Nephron (organoid): ENCODE data around the gene RNASEH2B.

Experiments used
- H3K27ac Mint-ChIP-seq, 3 experiments: 2 replicates each; pipeline ENCODE4 v1.8.0; 2020; ENCODE audit warnings: mixed read lengths in 3 of 3, mild to moderate bottlenecking in 2 of 3, moderate library complexity in 1 of 3
- H3K27me3 Mint-ChIP-seq: 2 replicates; pipeline ENCODE4 v1.8.0; 2021; ENCODE audit warnings: low read depth, mild to moderate bottlenecking, moderate library complexity, mixed read lengths
- H3K36me3 Mint-ChIP-seq: 2 replicates; pipeline ENCODE4 v1.8.0; 2020; ENCODE audit warnings: low read depth, mixed read lengths
- H3K4me1 Mint-ChIP-seq: 2 replicates; pipeline ENCODE4 v1.8.0; 2020; ENCODE audit warnings: mixed read lengths
- H3K4me3 Mint-ChIP-seq, 3 experiments: 2 replicates each; pipeline ENCODE4 v1.8.0; 2020; ENCODE audit warnings: mild to moderate bottlenecking in 3 of 3, mixed read lengths in 3 of 3, moderate library complexity in 2 of 3
- H3K9me3 Mint-ChIP-seq: 2 replicates; pipeline ENCODE4 v1.8.0; 2020; ENCODE audit warnings: mixed read lengths
- TF ChIP-seq, protein P1 (sequence below), 3 experiments: fragments of 200-600 bp; sonication (generic); IDR thresholded peaks; one replicate each; pipeline ENCODE4 v1.5.0; 2021; ENCODE audit warnings: antibody characterized with exemption in 3 of 3; ENCODE audit not compliant: unreplicated experiment in 3 of 3

The RNASEH2B gene

DNA sequence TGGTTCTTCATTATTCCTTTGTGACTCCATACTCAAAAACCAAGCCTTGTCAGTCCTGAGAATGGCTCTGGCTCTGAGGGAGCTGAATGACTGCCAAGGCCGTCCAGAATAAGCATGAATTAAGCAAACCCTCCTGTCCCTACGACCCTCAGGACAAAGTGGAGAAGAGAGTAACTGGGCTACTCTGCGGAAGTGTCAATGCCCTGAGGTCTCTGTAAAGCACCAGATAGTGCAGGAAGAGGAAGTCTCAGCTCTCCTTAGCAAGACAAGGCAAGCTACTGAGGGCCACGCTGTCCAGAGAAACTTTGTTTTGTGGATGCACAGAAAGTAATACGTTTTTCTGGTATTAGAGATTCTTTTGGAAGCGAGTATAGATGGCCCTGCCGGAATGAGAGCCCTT lies 94.1 kb downstream of the RNASEH2B start:
- TF ChIP-seq, protein P1, sequence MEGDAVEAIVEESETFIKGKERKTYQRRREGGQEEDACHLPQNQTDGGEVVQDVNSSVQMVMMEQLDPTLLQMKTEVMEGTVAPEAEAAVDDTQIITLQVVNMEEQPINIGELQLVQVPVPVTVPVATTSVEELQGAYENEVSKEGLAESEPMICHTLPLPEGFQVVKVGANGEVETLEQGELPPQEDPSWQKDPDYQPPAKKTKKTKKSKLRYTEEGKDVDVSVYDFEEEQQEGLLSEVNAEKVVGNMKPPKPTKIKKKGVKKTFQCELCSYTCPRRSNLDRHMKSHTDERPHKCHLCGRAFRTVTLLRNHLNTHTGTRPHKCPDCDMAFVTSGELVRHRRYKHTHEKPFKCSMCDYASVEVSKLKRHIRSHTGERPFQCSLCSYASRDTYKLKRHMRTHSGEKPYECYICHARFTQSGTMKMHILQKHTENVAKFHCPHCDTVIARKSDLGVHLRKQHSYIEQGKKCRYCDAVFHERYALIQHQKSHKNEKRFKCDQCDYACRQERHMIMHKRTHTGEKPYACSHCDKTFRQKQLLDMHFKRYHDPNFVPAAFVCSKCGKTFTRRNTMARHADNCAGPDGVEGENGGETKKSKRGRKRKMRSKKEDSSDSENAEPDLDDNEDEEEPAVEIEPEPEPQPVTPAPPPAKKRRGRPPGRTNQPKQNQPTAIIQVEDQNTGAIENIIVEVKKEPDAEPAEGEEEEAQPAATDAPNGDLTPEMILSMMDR (IDR thresholded peaks at IDR 0.05; ENCODE audit: unreplicated experiment in 3 of 3): no peak
- Mint-ChIP-seq H3K27me3 (no peaks in the 10 kb centered on the region), H3K27ac (peak overlapping the region in 2 of 3 experiments; percentile 40 to 57), H3K4me3 (no peak overlapping the region), H3K4me1 (peaks cover 72% of the 10 kb centered on the region), H3K36me3 (no peaks in the 10 kb centered on the region), H3K9me3 (no peaks in the 10 kb centered on the region)

DNA sequence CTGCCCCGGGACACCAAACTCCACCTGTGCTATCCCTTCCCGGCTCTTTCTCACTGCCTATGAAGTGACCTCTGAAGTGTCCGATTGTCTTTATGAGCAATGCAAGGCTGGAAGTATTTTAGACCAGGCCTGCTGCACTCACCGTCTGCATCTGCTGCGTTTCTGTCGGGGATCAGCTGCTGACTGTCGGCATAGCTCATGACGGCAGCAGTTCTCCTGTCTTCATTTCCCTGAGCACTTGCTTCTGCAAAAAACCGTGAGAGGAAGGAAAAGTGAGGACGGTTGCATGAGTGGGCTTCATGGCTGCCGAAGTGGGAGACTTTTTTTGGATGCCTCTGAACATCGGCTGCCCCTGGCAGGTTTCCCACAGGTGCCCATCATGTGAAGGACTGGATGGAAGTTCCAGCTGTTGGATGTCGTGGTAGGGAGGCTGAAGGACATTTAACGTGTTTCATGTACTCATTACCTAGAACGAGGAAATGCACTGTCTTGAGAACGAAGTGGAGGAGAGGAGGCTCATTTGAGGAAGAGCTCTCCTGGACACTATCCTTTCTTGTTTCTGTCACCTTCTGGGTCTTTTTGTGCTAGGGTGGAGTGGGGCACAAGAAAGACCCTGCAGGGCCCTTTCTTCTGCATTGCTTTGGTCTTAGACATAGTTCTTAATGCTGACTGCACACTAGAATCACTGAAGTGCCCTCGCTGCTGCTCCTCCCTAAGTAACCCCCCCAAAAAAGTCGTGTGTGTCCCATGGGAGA lies 94.7 kb downstream of the RNASEH2B start:
- Mint-ChIP-seq H3K27me3 (no peaks in the 10 kb centered on the region), H3K4me1 (peaks cover 66% of the 10 kb centered on the region), H3K36me3 (no peaks in the 10 kb centered on the region), H3K9me3 (no peaks in the 10 kb centered on the region), H3K4me3 (peak overlapping the region in 1 of 3 experiments; percentile 66), H3K27ac (peak overlapping the region; percentile 40 to 62 (median 57))
- TF ChIP-seq, protein P1 (IDR thresholded peaks at IDR 0.05; ENCODE audit: unreplicated experiment in 3 of 3): no peak

DNA sequence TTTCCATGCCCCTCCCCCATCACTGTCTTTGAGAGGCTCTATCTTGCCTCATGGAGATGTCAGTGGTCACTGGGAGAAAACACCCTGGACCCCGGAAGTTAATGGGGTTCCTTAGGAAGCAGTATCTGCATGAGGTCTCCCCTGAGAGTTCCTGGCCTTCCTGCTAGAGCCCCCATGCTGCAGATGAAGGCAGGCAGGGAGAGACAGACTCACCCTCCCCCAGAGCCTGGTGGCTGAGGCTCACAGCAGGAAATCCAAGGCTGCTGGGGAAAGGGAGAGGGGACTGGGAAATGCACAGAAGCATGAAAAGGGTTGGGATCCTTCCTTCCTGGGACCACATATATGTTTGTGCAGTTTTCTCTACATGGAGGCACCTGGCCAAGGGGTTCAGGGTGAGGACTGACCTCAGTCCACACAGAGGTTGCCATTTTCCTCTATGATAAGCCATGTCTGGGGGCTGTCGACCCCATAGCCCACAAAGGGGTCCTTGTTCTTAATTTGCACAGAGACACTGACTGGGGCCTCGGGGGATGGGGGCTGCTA lies 95.4 kb downstream of the RNASEH2B start:
- TF ChIP-seq, protein P1 (IDR thresholded peaks at IDR 0.05; ENCODE audit: unreplicated experiment in 3 of 3): no peak
- peaks cover 59% of the 10 kb centered on the region for H3K4me1 Mint-ChIP-seq
- H3K36me3 Mint-ChIP-seq: no peaks in the 10 kb centered on the region
- H3K27me3 Mint-ChIP-seq: no peaks in the 10 kb centered on the region
- H3K27ac Mint-ChIP-seq: peak overlapping the region; percentile 40 to 79 (median 57)
- H3K9me3 Mint-ChIP-seq: no peaks in the 10 kb centered on the region
- peak overlapping the region in 1 of 3 experiments; percentile 52 for H3K4me3 Mint-ChIP-seq

DNA sequence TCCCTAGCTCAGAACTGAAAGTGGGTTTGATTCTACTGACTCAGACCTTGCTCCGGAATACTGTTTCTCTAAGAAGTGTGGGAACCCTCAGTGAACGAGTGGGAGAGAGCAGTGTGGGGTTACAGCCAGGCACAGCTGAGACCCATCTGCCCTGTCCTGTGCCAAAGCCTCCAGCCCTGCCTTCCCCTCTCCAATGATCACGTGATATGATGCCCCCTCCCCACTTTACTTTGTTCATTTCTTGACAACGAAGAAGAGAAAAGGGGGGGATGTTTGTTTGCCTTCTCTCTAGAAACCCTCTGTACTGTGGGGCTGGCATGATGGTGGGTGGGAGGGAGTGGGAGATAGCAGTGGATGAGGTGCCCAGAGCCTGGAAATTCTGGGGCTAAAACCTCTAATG lies 96.0 kb downstream of the RNASEH2B start:
- TF ChIP-seq, protein P1 (IDR thresholded peaks at IDR 0.05; ENCODE audit: unreplicated experiment in 3 of 3): no peak
- Mint-ChIP-seq H3K27ac (peak overlapping the region; percentile 40 to 79 (median 77)), H3K27me3 (no peaks in the 10 kb centered on the region)

More for the DNA sequence above, 96.0 kb downstream of the RNASEH2B start:
- peaks cover 53% of the 10 kb centered on the region for H3K4me1 Mint-ChIP-seq
- H3K9me3 Mint-ChIP-seq: no peaks in the 10 kb centered on the region
- H3K36me3 Mint-ChIP-seq: no peaks in the 10 kb centered on the region
- H3K4me3 Mint-ChIP-seq: peak overlapping the region in 1 of 3 experiments; percentile 47
